ENCODE results near the gene TRPM4.

The TRPM4 gene

DNA sequence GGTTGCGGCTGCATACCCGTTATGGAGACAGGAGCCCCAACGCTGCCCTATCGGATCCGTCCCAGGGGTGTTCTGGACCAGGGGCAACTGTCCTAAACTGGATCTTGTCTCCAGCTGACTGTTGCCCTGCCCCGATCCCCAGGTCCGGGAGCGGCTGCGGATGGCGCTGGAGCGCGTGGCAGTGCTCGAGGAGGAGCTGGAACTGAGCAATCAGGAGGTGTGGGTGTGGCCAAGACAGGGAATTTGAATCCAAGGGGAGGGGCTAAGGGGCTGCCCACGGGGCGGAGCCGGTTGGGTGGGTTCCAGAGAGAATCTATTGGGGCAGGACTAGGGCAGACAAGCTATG is 28.4 kb upstream of the TRPM4 start:
- TF ChIP-seq, protein P1, sequence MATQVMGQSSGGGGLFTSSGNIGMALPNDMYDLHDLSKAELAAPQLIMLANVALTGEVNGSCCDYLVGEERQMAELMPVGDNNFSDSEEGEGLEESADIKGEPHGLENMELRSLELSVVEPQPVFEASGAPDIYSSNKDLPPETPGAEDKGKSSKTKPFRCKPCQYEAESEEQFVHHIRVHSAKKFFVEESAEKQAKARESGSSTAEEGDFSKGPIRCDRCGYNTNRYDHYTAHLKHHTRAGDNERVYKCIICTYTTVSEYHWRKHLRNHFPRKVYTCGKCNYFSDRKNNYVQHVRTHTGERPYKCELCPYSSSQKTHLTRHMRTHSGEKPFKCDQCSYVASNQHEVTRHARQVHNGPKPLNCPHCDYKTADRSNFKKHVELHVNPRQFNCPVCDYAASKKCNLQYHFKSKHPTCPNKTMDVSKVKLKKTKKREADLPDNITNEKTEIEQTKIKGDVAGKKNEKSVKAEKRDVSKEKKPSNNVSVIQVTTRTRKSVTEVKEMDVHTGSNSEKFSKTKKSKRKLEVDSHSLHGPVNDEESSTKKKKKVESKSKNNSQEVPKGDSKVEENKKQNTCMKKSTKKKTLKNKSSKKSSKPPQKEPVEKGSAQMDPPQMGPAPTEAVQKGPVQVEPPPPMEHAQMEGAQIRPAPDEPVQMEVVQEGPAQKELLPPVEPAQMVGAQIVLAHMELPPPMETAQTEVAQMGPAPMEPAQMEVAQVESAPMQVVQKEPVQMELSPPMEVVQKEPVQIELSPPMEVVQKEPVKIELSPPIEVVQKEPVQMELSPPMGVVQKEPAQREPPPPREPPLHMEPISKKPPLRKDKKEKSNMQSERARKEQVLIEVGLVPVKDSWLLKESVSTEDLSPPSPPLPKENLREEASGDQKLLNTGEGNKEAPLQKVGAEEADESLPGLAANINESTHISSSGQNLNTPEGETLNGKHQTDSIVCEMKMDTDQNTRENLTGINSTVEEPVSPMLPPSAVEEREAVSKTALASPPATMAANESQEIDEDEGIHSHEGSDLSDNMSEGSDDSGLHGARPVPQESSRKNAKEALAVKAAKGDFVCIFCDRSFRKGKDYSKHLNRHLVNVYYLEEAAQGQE (IDR thresholded peaks at IDR 0.05; ENCODE audit: insufficient read depth in 1 of 2, low read depth in 2 of 2, low read length in 2 of 2) = 0 out of 4 replicates have a peak, but pooled peaks of 1 of the 2 experiments have one; percentile 27
- TF ChIP-seq SIN3A (IDR thresholded peaks at IDR 0.05; ENCODE audit: borderline replicate concordance, insufficient read depth, low read length) (no peak), POLR2AphosphoS5 (IDR thresholded peaks at IDR 0.05; ENCODE audit: low read depth, low read length) (no peak; the same call in 1 of the 2 replicates), TAF1 (IDR thresholded peaks at IDR 0.05; ENCODE audit: borderline replicate concordance, insufficient read depth, low read length) (0 out of 2 replicates have a peak, but pooled peaks have one; percentile 16), FOXP2 (optimal IDR thresholded peaks at IDR 0.05; ENCODE audit: borderline replicate concordance, extremely low read depth, extremely low read length, insufficient read depth) (peak; percentile 33)

DNA sequence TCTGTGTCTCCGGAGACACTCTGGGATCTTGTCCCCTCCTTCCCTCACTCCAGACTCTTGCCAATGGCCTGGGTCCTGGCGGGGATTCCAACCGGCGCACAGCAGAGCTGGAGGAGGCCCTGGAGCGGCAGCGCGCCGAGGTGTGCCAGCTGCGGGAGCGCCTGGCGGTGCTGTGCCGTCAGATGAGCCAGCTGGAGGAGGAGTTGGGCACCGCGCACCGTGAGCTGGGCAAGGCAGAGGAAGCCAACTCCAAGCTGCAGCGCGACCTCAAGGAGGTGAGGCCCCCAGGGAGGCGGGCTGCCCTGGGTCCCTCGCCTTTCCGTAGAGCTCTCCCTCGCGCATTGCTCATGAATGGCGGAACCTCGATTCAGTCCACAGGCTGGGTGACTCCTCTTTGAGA is 27.3 kb upstream of the TRPM4 start:
- TF ChIP-seq FOXP2 (optimal IDR thresholded peaks at IDR 0.05; ENCODE audit: borderline replicate concordance, extremely low read depth, extremely low read length, insufficient read depth) = no peak
- TF ChIP-seq TAF1 (IDR thresholded peaks at IDR 0.05; ENCODE audit: borderline replicate concordance, insufficient read depth, low read length) = no peak
- TF ChIP-seq SIN3A (IDR thresholded peaks at IDR 0.05; ENCODE audit: borderline replicate concordance, insufficient read depth, low read length) = no peak
- no peak for TF ChIP-seq POLR2AphosphoS5 (IDR thresholded peaks at IDR 0.05; ENCODE audit: low read depth, low read length)
- TF ChIP-seq, protein P1 (IDR thresholded peaks at IDR 0.05; ENCODE audit: insufficient read depth in 1 of 2, low read depth in 2 of 2, low read length in 2 of 2) = no peak

DNA sequence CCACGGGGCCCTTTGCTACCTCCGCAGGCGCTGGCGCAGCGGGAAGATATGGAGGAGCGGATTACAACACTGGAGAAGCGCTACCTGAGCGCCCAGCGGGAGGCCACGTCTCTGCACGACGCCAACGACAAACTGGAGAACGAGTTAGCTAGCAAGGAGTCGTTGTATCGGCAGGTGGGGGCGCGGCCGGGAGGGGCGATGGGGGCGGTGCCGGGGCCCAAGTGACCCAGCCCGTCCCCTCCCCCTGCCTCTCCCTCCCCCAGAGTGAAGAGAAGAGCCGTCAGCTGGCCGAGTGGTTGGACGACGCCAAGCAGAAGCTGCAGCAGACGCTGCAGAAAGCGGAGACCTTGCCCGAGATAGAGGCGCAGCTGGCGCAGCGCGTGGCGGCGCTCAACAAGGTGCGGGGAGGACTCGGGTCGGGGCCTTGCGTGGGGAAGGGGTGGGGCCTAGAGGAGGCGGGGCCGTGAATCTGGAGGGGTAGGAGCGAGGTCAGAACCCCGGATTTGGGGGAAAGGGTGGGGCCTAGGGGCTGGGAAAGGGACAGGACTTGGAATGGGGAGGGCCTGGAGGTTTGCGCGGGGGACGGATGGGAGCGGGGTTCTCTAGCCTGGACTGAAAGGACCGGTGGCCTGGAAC is 24.5 kb upstream of the TRPM4 start:
- TF ChIP-seq POLR2AphosphoS5 (IDR thresholded peaks at IDR 0.05; ENCODE audit: low read depth, low read length) (no peak), FOXP2 (optimal IDR thresholded peaks at IDR 0.05; ENCODE audit: borderline replicate concordance, extremely low read depth, extremely low read length, insufficient read depth) (no peak), TAF1 (IDR thresholded peaks at IDR 0.05; ENCODE audit: borderline replicate concordance, insufficient read depth, low read length) (no peak), SIN3A (IDR thresholded peaks at IDR 0.05; ENCODE audit: borderline replicate concordance, insufficient read depth, low read length) (no peak)
- TF ChIP-seq, protein P1 (IDR thresholded peaks at IDR 0.05; ENCODE audit: insufficient read depth in 1 of 2, low read depth in 2 of 2, low read length in 2 of 2) = no peak

DNA sequence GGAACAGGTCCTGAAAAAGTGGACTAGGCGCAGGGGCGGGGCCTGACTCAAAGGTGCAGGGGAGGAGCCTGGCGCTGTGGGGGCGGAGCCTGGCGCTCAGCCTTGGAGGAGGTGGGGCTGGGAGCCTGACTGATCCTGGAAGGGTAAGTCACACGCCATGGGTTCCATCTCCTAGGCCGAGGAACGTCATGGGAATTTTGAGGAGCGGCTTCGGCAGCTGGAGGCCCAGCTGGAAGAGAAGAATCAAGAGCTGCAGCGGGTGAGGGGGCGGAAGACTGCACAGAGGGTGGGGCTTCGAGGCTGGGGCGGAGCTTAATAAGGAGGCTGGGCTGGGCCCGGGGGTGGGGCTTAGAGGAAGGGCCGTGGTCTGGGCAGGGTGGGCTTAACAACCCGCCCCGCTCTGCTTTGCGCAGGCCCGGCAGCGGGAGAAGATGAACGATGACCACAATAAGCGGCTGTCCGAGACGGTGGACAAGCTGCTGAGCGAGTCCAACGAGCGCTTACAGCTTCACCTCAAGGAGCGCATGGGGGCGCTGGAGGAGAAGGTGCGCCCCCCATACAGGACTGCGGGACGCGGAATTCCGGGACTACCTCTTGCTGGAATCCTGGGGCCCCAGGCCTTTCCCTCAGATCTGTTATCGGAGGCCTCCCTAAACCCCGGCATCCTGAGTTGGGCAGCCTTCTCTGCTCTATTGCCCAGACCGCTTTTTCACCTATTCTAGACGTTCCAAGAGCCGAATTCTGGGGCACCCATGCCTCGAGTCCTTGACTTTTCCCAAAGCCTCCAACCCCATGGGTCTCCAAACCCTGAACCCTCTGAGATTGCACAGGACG is 23.8 kb upstream of the TRPM4 start:
- no peak for TF ChIP-seq FOXP2 (optimal IDR thresholded peaks at IDR 0.05; ENCODE audit: borderline replicate concordance, extremely low read depth, extremely low read length, insufficient read depth)
- TF ChIP-seq, protein P1 (IDR thresholded peaks at IDR 0.05; ENCODE audit: insufficient read depth in 1 of 2, low read depth in 2 of 2, low read length in 2 of 2) = no peak
- TF ChIP-seq SIN3A (IDR thresholded peaks at IDR 0.05; ENCODE audit: borderline replicate concordance, insufficient read depth, low read length) = no peak
- no peak for TF ChIP-seq POLR2AphosphoS5 (IDR thresholded peaks at IDR 0.05; ENCODE audit: low read depth, low read length)
- no peak for TF ChIP-seq TAF1 (IDR thresholded peaks at IDR 0.05; ENCODE audit: borderline replicate concordance, insufficient read depth, low read length)
